ENCODE results near the gene LRRC75A. TPM values are rescaled to one million over a fixed set of nuclear protein-coding genes. Genes with fewer than 3 reads are reported as not detected.

LRRC75A gene
- total RNA-seq, 1 experiment from 2014 or later = 22.9 TPM

GRCh38 chr17:16417896-16418684 lies 73.9 kb downstream of the LRRC75A start (continued):
- TF ChIP-seq, protein P1, sequence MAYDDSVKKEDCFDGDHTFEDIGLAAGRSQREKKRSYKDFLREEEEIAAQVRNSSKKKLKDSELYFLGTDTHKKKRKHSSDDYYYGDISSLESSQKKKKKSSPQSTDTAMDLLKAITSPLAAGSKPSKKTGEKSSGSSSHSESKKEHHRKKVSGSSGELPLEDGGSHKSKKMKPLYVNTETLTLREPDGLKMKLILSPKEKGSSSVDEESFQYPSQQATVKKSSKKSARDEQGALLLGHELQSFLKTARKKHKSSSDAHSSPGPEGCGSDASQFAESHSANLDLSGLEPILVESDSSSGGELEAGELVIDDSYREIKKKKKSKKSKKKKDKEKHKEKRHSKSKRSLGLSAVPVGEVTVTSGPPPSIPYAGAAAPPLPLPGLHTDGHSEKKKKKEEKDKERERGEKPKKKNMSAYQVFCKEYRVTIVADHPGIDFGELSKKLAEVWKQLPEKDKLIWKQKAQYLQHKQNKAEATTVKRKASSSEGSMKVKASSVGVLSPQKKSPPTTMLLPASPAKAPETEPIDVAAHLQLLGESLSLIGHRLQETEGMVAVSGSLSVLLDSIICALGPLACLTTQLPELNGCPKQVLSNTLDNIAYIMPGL (CRISPR knock-in tag; IDR thresholded peaks at IDR 0.05) = no peak
- TF ChIP-seq, protein P2, sequence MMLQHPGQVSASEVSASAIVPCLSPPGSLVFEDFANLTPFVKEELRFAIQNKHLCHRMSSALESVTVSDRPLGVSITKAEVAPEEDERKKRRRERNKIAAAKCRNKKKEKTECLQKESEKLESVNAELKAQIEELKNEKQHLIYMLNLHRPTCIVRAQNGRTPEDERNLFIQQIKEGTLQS (CRISPR knock-in tag; conservative IDR thresholded peaks at IDR 0.05) = no peak
- TF ChIP-seq, protein P3, sequence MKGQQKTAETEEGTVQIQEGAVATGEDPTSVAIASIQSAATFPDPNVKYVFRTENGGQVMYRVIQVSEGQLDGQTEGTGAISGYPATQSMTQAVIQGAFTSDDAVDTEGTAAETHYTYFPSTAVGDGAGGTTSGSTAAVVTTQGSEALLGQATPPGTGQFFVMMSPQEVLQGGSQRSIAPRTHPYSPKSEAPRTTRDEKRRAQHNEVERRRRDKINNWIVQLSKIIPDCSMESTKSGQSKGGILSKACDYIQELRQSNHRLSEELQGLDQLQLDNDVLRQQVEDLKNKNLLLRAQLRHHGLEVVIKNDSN (CRISPR knock-in tag; IDR thresholded peaks at IDR 0.05) = no peak
- TF ChIP-seq ZNF317 (CRISPR knock-in tag; IDR thresholded peaks at IDR 0.05; ENCODE audit: borderline replicate concordance, low read depth) (no peak), ZNF671 (CRISPR knock-in tag; IDR thresholded peaks at IDR 0.05) (no peak), MYBL2 (CRISPR knock-in tag; IDR thresholded peaks at IDR 0.05) (no peak), IRF2 (CRISPR knock-in tag; IDR thresholded peaks at IDR 0.05; ENCODE audit: borderline replicate concordance, low read depth) (no peak)

- ATAC-seq = no peak
- Mint-ChIP-seq H3K27me3 (ENCODE audit: low read depth) (no peaks in the 10 kb centered on the region; the same call in 1 of the 2 replicates), H3K36me3 (no peaks in the 10 kb centered on the region), H3K27ac (no peak overlapping the region), H3K4me3 (no peak overlapping the region), H3K9me3 (no peaks in the 10 kb centered on the region), H3K4me1 (peaks cover 28% of the 10 kb centered on the region)
- POLR2A ChIA-PET = no interaction called here
- DNase-seq (ENCODE audit: low spot score) = no peak
- CTCF ChIA-PET = interaction anchor here (0.7 to 6.4 kb wide), 3 partner anchors 53 to 284 kb away, joined by 3 to 96 read pairs (median 4); no protein-coding TSS in a partner anchor
- TF ChIP-seq ZNF671 (CRISPR knock-in tag; IDR thresholded peaks at IDR 0.05) = no peak
- no peak for TF ChIP-seq ATF1 (CRISPR knock-in tag; IDR thresholded peaks at IDR 0.05)
- no peak for TF ChIP-seq E2F4 (CRISPR knock-in tag; IDR thresholded peaks at IDR 0.05; ENCODE audit: borderline replicate concordance, low read depth)
- TF ChIP-seq TEAD4 (CRISPR knock-in tag; IDR thresholded peaks at IDR 0.05) = no peak
- TF ChIP-seq ELF4 (CRISPR knock-in tag; IDR thresholded peaks at IDR 0.05; ENCODE audit: low read depth) = no peak
- no peak for TF ChIP-seq CREB1 (CRISPR knock-in tag; IDR thresholded peaks at IDR 0.05)
- TF ChIP-seq, protein P4, sequence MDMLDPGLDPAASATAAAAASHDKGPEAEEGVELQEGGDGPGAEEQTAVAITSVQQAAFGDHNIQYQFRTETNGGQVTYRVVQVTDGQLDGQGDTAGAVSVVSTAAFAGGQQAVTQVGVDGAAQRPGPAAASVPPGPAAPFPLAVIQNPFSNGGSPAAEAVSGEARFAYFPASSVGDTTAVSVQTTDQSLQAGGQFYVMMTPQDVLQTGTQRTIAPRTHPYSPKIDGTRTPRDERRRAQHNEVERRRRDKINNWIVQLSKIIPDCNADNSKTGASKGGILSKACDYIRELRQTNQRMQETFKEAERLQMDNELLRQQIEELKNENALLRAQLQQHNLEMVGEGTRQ (CRISPR knock-in tag; IDR thresholded peaks at IDR 0.05) = no peak
- TF ChIP-seq SMAD4 (CRISPR knock-in tag; IDR thresholded peaks at IDR 0.05) = no peak
- TF ChIP-seq SMAD3 (CRISPR knock-in tag; IDR thresholded peaks at IDR 0.05; ENCODE audit: borderline replicate concordance) = no peak
- no peak for TF ChIP-seq ZNF232 (CRISPR knock-in tag; IDR thresholded peaks at IDR 0.05)
- no peak for TF ChIP-seq NR3C1 (CRISPR knock-in tag; conservative IDR thresholded peaks at IDR 0.05; ENCODE audit: low read depth)
- no peak for TF ChIP-seq IRF2 (CRISPR knock-in tag; IDR thresholded peaks at IDR 0.05; ENCODE audit: borderline replicate concordance, low read depth)
- TF ChIP-seq SP1 (CRISPR knock-in tag; conservative IDR thresholded peaks at IDR 0.05) = no peak
- TF ChIP-seq OVOL2 (CRISPR knock-in tag; IDR thresholded peaks at IDR 0.05; ENCODE audit: borderline replicate concordance) = no peak
- TF ChIP-seq ZNF532 (CRISPR knock-in tag; IDR thresholded peaks at IDR 0.05; ENCODE audit: borderline replicate concordance) = no peak
- TF ChIP-seq, protein P5, sequence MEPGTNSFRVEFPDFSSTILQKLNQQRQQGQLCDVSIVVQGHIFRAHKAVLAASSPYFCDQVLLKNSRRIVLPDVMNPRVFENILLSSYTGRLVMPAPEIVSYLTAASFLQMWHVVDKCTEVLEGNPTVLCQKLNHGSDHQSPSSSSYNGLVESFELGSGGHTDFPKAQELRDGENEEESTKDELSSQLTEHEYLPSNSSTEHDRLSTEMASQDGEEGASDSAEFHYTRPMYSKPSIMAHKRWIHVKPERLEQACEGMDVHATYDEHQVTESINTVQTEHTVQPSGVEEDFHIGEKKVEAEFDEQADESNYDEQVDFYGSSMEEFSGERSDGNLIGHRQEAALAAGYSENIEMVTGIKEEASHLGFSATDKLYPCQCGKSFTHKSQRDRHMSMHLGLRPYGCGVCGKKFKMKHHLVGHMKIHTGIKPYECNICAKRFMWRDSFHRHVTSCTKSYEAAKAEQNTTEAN (CRISPR knock-in tag; IDR thresholded peaks at IDR 0.05) = no peak
- no peak for TF ChIP-seq TP53 (CRISPR knock-in tag; IDR thresholded peaks at IDR 0.05)
- no peak for TF ChIP-seq ZNF263 (CRISPR knock-in tag; IDR thresholded peaks at IDR 0.05; ENCODE audit: low read depth)
Observed at GRCh38 chr17:16417399-16417798, 74.6 kb downstream of the LRRC75A start.
